ENCODE data around the gene FOXI3.

Gene FOXI3

GRCh38 chr2:88450186-88450585, 2.3 kb downstream of the FOXI3 start:
- Histone ChIP-seq H3K27ac (ENCODE audit: extremely low read depth, low read depth, low read length) (no peak overlapping the region), H3K9me3 (ENCODE audit: control insufficient read depth, insufficient read depth, low read depth, low read length) (no peaks in the 10 kb centered on the region), H3K4me3 (ENCODE audit: low read depth, low read length) (no peak overlapping the region), H3K4me1 (ENCODE audit: control insufficient read depth, insufficient read depth, low read length) (0 out of 2 replicates have a peak, but pooled peaks cover 2% of the 10 kb centered on the region), H3K36me3 (ENCODE audit: control insufficient read depth in 2 of 2, insufficient read depth in 1 of 2, low read length in 2 of 2) (peaks cover 0 to 26% of the 10 kb centered on the region in 2 experiments; a peak in 2 of 3 replicates)
- TF ChIP-seq ZBTB7A (tag by site-specific recombination; IDR thresholded peaks at IDR 0.05; ENCODE audit: low read depth) (no peak), ZNF324 (tag by site-specific recombination; IDR thresholded peaks at IDR 0.05) (no peak), ZNF621 (tag by site-specific recombination; IDR thresholded peaks at IDR 0.05) (no peak), ZFP3 (tag by site-specific recombination; IDR thresholded peaks at IDR 0.05; ENCODE audit: low read depth) (no peak), ZNF843 (tag by site-specific recombination; IDR thresholded peaks at IDR 0.05) (no peak), HIC1 (tag by site-specific recombination; IDR thresholded peaks at IDR 0.05) (no peak)
- ChIA-PET POLR2A (interaction anchor here (0.6 to 2.0 kb wide), 2 partner anchors 8 to 30 kb away, joined by 3 to 4 read pairs; no protein-coding TSS in a partner anchor), CTCF (interaction anchor here (0.5 kb wide), 1 partner anchor 86 kb away, joined by 3 read pairs; no protein-coding TSS in a partner anchor)

GRCh38 chr2:88448248-88448647, 4.2 kb downstream of the FOXI3 start:
- TF ChIP-seq ZFP37 (tag by site-specific recombination; IDR thresholded peaks at IDR 0.05) (no peak), ZNF202 (tag by site-specific recombination; IDR thresholded peaks at IDR 0.05; ENCODE audit: borderline replicate concordance) (no peak), ZNF704 (tag by site-specific recombination; IDR thresholded peaks at IDR 0.05) (no peak), ZNF398 (tag by site-specific recombination; IDR thresholded peaks at IDR 0.05) (no peak), ZNF510 (tag by site-specific recombination; IDR thresholded peaks at IDR 0.05; ENCODE audit: insufficient replicate concordance) (no peak), ZNF394 (tag by site-specific recombination; IDR thresholded peaks at IDR 0.05; ENCODE audit: borderline replicate concordance) (no peak), ZNF416 (tag by site-specific recombination; IDR thresholded peaks at IDR 0.05) (no peak), ZBTB6 (tag by site-specific recombination; IDR thresholded peaks at IDR 0.05) (no peak), HOXC10 (CRISPR knock-in tag; IDR thresholded peaks at IDR 0.05) (no peak), ZNF670 (tag by site-specific recombination; IDR thresholded peaks at IDR 0.05; ENCODE audit: low read depth) (no peak), BCL11B (tag by site-specific recombination; IDR thresholded peaks at IDR 0.05; ENCODE audit: low read depth) (no peak), ZSCAN4 (tag by site-specific recombination; IDR thresholded peaks at IDR 0.05) (no peak), SALL2 (tag by site-specific recombination; IDR thresholded peaks at IDR 0.05; ENCODE audit: borderline replicate concordance) (no peak), ZNF521 (tag by site-specific recombination; IDR thresholded peaks at IDR 0.05) (no peak), ZNF560 (tag by site-specific recombination; IDR thresholded peaks at IDR 0.05; ENCODE audit: borderline replicate concordance) (no peak), GFI1B (tag by site-specific recombination; IDR thresholded peaks at IDR 0.05) (no peak)
- ChIA-PET POLR2A (no interaction called here), CTCF (interaction anchor here (1.5 kb wide), 1 partner anchor 257 kb away, joined by 8 read pairs; no protein-coding TSS in a partner anchor)
- Histone ChIP-seq H3K4me3 (ENCODE audit: low read depth, low read length) (no peak overlapping the region), H3K4me1 (ENCODE audit: control insufficient read depth, insufficient read depth, low read length) (0 out of 2 replicates have a peak, but pooled peaks cover 2% of the 10 kb centered on the region), H3K36me3 (ENCODE audit: control insufficient read depth in 2 of 2, insufficient read depth in 1 of 2, low read length in 2 of 2) (peaks cover 0 to 26% of the 10 kb centered on the region in 2 experiments; a peak in 2 of 3 replicates), H3K27ac (ENCODE audit: extremely low read depth, low read depth, low read length) (no peak overlapping the region), H3K9me3 (ENCODE audit: control insufficient read depth, insufficient read depth, low read depth, low read length) (no peaks in the 10 kb centered on the region)
